A549 (cell line): ENCODE results near the gene ADORA3. TPM values are rescaled to one million over a fixed set of nuclear protein-coding genes. Genes with fewer than 3 reads are reported as not detected.

Experiments
- ATAC-seq, 2 experiments: fragments of 200-7000 bp in 1 of 2; fragments of >200 bp in 1 of 2; cut with Nextera tagmentation in 1 of 2; cut with Tn5 transposase in 1 of 2; 3 replicates each; pipeline versions ENCODE4 v1.8.0 to v1.9.1; 2018 to 2020; ENCODE audit warnings: mild to moderate bottlenecking in 1 of 2, moderate library complexity in 1 of 2
- CTCF ChIA-PET: fragments of 300-600 bp; sonication (Branson Sonifier 250); formaldehyde crosslinking; extraction: SDS; loops from one replicate; lab custom pipeline; 2021; ENCODE audit warnings: antibody characterized with exemption, inconsistent platforms; lab: Yijun Ruan, JAX
- POLR2A ChIA-PET: fragments of 350-600 bp; formaldehyde crosslinking; extraction: SDS; loops from one replicate; lab custom pipeline; 2021; ENCODE audit warnings: antibody characterized with exemption, inconsistent platforms; lab: Yijun Ruan, JAX
- DNase-seq, 2 experiments: peaks; one replicate each; pipeline versions ENCODE4 v3.0.0 to v3.0.0-alpha.2; 2011 to 2016; ENCODE audit warnings: low read depth in 1 of 2, low spot score in 1 of 2
- FAIRE-seq: peaks from 2 replicates; lab custom pipeline; 2011; peaks lifted over from hg19 to GRCh38; lab: Jason Lieb, UNC
- H3K27ac ChIP-seq, 2 experiments: fragments of >200 bp; sonication (Bioruptor Twin); formaldehyde crosslinking; 3 replicates each; pipeline ENCODE4 v1.5.1; 2016 to 2017
- H3K4me1 ChIP-seq: fragments of >200 bp; sonication (Bioruptor Twin); formaldehyde crosslinking; 3 replicates; pipeline ENCODE4 v1.6.1; 2016
- H3K4me2 ChIP-seq: fragments of >200 bp; sonication (Bioruptor Twin); formaldehyde crosslinking; 3 replicates; pipeline ENCODE4 v1.6.1; 2016
- H3K4me3 ChIP-seq: fragments of >200 bp; sonication (Bioruptor Twin); formaldehyde crosslinking; 3 replicates; pipeline ENCODE4 v1.5.1; 2016
- H3K9me3 ChIP-seq: fragments of >200 bp; sonication (Bioruptor Twin); formaldehyde crosslinking; 3 replicates; pipeline ENCODE4 v1.6.1; 2016
- CBX8 ChIP-seq: fragments of 200-600 bp; sonication (generic); IDR thresholded peaks from 2 replicates; pipeline ENCODE4 v1.6.1; 2016
- CHD4 ChIP-seq: fragments of 200-600 bp; sonication (generic); IDR thresholded peaks from 2 replicates; pipeline ENCODE4 v1.6.1; 2016; ENCODE audit warnings: antibody characterized with exemption, mild to moderate bottlenecking, borderline replicate concordance
- EHF ChIP-seq: fragments of 250-450 bp; sonication (Bioruptor Pico); IDR thresholded peaks from 2 replicates; pipeline ENCODE4 v1.5.0; 2020; ENCODE audit warnings: mild to moderate bottlenecking
- ESRRA ChIP-seq: fragments of 150-350 bp; IDR thresholded peaks from 2 replicates; pipeline ENCODE4 v1.6.1; 2014; ENCODE audit warnings: mild to moderate bottlenecking, low read length, borderline replicate concordance
- FOSB ChIP-seq: fragments of 250-450 bp; sonication (Bioruptor Pico); IDR thresholded peaks from 2 replicates; pipeline ENCODE4 v1.5.0; 2020; ENCODE audit warnings: mild to moderate bottlenecking, moderate library complexity
- GATA3 ChIP-seq: IDR thresholded peaks from 2 replicates; pipeline ENCODE4 v1.6.1; 2012; ENCODE audit warnings: borderline replicate concordance
- HEYL ChIP-seq: fragments of 250-450 bp; sonication (Bioruptor Pico); IDR thresholded peaks from 2 replicates; pipeline ENCODE4 v1.8.0; 2021; ENCODE audit warnings: mild to moderate bottlenecking, moderate library complexity
- HOXB5 ChIP-seq: fragments of 250-450 bp; sonication (Bioruptor Pico); IDR thresholded peaks from 2 replicates; pipeline ENCODE4 v1.5.0; 2020; ENCODE audit warnings: mild to moderate bottlenecking, moderate library complexity
- KDM1A ChIP-seq: fragments of 200-600 bp; sonication (generic); IDR thresholded peaks from 2 replicates; pipeline ENCODE4 v1.6.1; 2016; ENCODE audit warnings: low read depth, mild to moderate bottlenecking
- MAFK ChIP-seq: fragments of 450-650 bp; IDR thresholded peaks from 2 replicates; pipeline ENCODE4 v1.6.1; 2014; ENCODE audit not compliant: partially characterized antibody
- MAZ ChIP-seq: fragments of 150-350 bp; IDR thresholded peaks from 2 replicates; pipeline ENCODE4 v1.6.1; 2014; ENCODE audit warnings: antibody characterized with exemption, low read depth, low read length, borderline replicate concordance
- NPAS2 ChIP-seq: fragments of 250-450 bp; sonication (Bioruptor Pico); IDR thresholded peaks from 2 replicates; pipeline ENCODE4 v1.8.0; 2022; ENCODE audit warnings: mild to moderate bottlenecking, moderate library complexity, borderline replicate concordance
- PHF8 ChIP-seq: fragments of 200-600 bp; sonication (generic); IDR thresholded peaks from 2 replicates; pipeline ENCODE4 v1.6.1; 2016; ENCODE audit warnings: low read depth, mild to moderate bottlenecking, antibody characterized with exemption, moderate library complexity, borderline replicate concordance
- RAD21 ChIP-seq, 2 experiments: fragments of >200 bp in 1 of 2; sonication (Bioruptor Twin) in 1 of 2; formaldehyde crosslinking in 1 of 2; IDR thresholded peaks in 1 of 2; conservative IDR thresholded peaks in 1 of 2; 2 replicates in 1 of 2; 3 replicates in 1 of 2; pipeline ENCODE4 v1.6.1; 2012 to 2018; ENCODE audit warnings: inconsistent platforms in 1 of 2
- RARB ChIP-seq: fragments of 250-450 bp; sonication (Bioruptor Pico); IDR thresholded peaks from 2 replicates; pipeline ENCODE4 v1.8.0; 2021; ENCODE audit warnings: mild to moderate bottlenecking, moderate library complexity
- ZC3H11A ChIP-seq: fragments of 450-650 bp; IDR thresholded peaks from 2 replicates; pipeline ENCODE4 v1.6.1; 2014; ENCODE audit warnings: antibody characterized with exemption, mild to moderate bottlenecking
- ZNF302 ChIP-seq: fragments of 250-450 bp; sonication (Bioruptor Pico); IDR thresholded peaks from 2 replicates; pipeline ENCODE4 v1.9.0; 2021; ENCODE audit warnings: inconsistent platforms, mild to moderate bottlenecking, moderate library complexity
- WGBS: methylation state at CpG from one replicate; pipeline ENCODE4 v1.1.6; 2017; ENCODE audit errors: missing lambda C conversion rate; 5-methylcytosine and 5-hydroxymethylcytosine counted together
- polyA plus RNA-seq, 4 experiments: library from polyadenylated mRNA; depleted of rRNA in 3 of 4; stranded (reverse); fragments of >200 nt; fragmentation: RNase III in 1 of 4; extraction: RNeasy Plus Mini Kit Qiagen cat#74134 plus additional on column Dnase treatment in 1 of 4; gene quantifications; 2 replicates in 3 of 4; 3 replicates in 1 of 4; pipeline ENCODE4 v1.2.3, GENCODE V29; 2011 to 2017
- TF ChIP-seq, protein P1 (sequence below): IDR thresholded peaks from 2 replicates; pipeline ENCODE4 v1.6.1; 2012
- TF ChIP-seq, protein P2 (sequence below): IDR thresholded peaks from 2 replicates; pipeline ENCODE4 v1.6.1; 2012
- TF ChIP-seq, protein P3 (sequence below): fragments of 200-600 bp; sonication (generic); IDR thresholded peaks from 2 replicates; pipeline ENCODE4 v1.6.1; 2016; ENCODE audit warnings: antibody characterized with exemption, mild to moderate bottlenecking, moderate library complexity
- TF ChIP-seq, protein P4 (sequence below): fragments of >200 bp; sonication (Bioruptor Twin); formaldehyde crosslinking; IDR thresholded peaks from 2 replicates; pipeline ENCODE4 v1.6.1; 2016

ADORA3 gene
- polyA plus RNA-seq, 2 of the 4 experiments (the other 2 are of a cell fraction), result not detected

DNA sequence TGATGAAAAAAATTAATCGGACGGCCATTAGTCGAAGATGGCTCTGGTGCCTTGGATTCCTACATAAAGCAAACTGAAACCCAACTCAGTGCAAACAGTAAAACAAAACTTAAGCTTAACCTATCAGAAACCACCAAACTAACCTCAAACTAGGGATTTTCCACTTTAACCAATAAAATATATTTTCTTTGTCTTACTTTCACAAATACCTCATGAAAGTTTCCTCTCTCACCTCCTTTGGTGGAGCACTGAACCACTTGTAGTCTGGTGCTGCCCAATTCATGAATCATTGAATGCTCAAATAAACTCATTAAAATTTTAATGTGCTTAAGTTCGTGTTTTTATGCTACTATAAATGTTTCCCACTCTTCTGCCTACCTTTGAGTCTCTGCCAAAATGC, 7.0 kb downstream of the ADORA3 start:
- TF ChIP-seq NPAS2, result no peak
- no peak for TF ChIP-seq PHF8
- TF ChIP-seq CHD4, result no peak
- no peak for TF ChIP-seq HEYL
- TF ChIP-seq ZNF302 (CRISPR knock-in tag), result no peak
- TF ChIP-seq CBX8, result no peak
- no peak for TF ChIP-seq GATA3
- ChIA-PET POLR2A (no interaction called here), CTCF (interaction anchor here (1.3 to 5.9 kb wide), 3 partner anchors 12 to 273 kb away, joined by 3 to 54 read pairs (median 9); no protein-coding TSS in a partner anchor)
- H3K9me3 ChIP-seq, result no peaks in the 10 kb centered on the region
- DNase-seq, result no peak
- 35% methylated on average over 4 of the region's 4 CpGs for WGBS
- no peaks in the 10 kb centered on the region for H3K4me1 ChIP-seq
- no peak overlapping the region for H3K4me3 ChIP-seq
- no peak overlapping the region for H3K27ac ChIP-seq
- no peak overlapping the region for H3K4me2 ChIP-seq
- no peak for ATAC-seq
- FAIRE-seq, result no peak

DNA sequence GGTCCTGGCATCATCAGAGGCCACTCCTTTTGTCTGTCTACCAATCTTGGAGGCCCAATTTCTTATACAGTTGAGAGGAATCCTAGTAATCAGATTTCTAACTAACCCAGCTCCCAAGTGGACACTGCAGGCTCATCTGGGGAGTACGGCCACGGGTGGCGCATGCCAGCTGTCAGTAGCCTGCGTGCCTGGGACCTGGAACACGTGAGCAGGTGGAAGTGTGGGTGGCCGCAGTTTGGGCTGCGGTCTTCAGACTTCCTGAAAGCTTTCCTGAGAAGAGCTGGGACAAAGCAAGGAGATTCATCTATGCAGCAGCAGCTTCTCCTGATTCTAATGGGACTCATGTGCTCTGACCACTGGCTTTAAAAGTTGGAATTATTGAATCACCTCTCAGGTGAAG, 12.4 kb downstream of the ADORA3 start:
- no peak for DNase-seq
- no peak overlapping the region for H3K4me2 ChIP-seq
- TF ChIP-seq, protein P1, sequence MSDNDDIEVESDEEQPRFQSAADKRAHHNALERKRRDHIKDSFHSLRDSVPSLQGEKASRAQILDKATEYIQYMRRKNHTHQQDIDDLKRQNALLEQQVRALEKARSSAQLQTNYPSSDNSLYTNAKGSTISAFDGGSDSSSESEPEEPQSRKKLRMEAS, result no peak
- TF ChIP-seq HOXB5 (no peak), FOSB (CRISPR knock-in tag) (no peak), ZNF302 (CRISPR knock-in tag) (no peak), GATA3 (no peak), ZC3H11A (no peak), KDM1A (no peak), MAZ (no peak), EHF (CRISPR knock-in tag) (no peak), ESRRA (no peak)
- TF ChIP-seq, protein P2, sequence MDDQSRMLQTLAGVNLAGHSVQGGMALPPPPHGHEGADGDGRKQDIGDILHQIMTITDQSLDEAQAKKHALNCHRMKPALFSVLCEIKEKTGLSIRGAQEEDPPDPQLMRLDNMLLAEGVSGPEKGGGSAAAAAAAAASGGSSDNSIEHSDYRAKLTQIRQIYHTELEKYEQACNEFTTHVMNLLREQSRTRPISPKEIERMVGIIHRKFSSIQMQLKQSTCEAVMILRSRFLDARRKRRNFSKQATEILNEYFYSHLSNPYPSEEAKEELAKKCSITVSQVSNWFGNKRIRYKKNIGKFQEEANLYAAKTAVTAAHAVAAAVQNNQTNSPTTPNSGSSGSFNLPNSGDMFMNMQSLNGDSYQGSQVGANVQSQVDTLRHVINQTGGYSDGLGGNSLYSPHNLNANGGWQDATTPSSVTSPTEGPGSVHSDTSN, result no peak
- TF ChIP-seq, protein P3, sequence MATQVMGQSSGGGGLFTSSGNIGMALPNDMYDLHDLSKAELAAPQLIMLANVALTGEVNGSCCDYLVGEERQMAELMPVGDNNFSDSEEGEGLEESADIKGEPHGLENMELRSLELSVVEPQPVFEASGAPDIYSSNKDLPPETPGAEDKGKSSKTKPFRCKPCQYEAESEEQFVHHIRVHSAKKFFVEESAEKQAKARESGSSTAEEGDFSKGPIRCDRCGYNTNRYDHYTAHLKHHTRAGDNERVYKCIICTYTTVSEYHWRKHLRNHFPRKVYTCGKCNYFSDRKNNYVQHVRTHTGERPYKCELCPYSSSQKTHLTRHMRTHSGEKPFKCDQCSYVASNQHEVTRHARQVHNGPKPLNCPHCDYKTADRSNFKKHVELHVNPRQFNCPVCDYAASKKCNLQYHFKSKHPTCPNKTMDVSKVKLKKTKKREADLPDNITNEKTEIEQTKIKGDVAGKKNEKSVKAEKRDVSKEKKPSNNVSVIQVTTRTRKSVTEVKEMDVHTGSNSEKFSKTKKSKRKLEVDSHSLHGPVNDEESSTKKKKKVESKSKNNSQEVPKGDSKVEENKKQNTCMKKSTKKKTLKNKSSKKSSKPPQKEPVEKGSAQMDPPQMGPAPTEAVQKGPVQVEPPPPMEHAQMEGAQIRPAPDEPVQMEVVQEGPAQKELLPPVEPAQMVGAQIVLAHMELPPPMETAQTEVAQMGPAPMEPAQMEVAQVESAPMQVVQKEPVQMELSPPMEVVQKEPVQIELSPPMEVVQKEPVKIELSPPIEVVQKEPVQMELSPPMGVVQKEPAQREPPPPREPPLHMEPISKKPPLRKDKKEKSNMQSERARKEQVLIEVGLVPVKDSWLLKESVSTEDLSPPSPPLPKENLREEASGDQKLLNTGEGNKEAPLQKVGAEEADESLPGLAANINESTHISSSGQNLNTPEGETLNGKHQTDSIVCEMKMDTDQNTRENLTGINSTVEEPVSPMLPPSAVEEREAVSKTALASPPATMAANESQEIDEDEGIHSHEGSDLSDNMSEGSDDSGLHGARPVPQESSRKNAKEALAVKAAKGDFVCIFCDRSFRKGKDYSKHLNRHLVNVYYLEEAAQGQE, result no peak
- TF ChIP-seq, protein P4, sequence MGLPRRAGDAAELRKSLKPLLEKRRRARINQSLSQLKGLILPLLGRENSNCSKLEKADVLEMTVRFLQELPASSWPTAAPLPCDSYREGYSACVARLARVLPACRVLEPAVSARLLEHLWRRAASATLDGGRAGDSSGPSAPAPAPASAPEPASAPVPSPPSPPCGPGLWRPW, result no peak
- ATAC-seq, result no peak
- no peaks in the 10 kb centered on the region for H3K9me3 ChIP-seq
- H3K4me3 ChIP-seq, result no peak overlapping the region
- no peaks in the 10 kb centered on the region for H3K4me1 ChIP-seq
- H3K27ac ChIP-seq, result no peak overlapping the region
- FAIRE-seq, result no peak
- CTCF ChIA-PET, result interaction anchor here (1.7 to 4.0 kb wide), 2 partner anchors 9 to 17 kb away, joined by 6 to 19 read pairs; no protein-coding TSS in a partner anchor
- POLR2A ChIA-PET, result no interaction called here
- 89% methylated on average over 2 of the region's 7 CpGs for WGBS

DNA sequence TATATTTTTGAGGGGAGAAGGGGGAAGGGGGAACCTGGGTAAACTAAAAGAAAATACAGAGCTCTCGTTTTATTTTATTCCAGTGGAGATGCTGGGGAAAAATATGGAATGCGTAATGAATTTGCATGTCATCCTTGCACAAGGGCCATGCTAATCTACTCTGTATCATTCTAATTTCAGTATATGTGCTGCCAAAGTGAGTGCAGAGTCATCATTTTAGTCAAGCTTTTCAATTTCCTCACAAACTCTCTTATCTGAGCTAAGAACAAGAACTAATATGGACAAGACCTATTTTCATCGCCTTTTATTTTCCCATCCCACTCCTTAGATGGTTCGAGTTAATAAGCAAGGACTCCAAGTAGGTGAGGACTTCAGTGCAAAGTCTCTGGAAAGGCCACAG, 13.2 kb downstream of the ADORA3 start:
- no peak for TF ChIP-seq RAD21 (conservative IDR thresholded peaks at IDR 0.05 in 1 of 2, IDR thresholded peaks at IDR 0.05 in 1 of 2)
- TF ChIP-seq EHF (CRISPR knock-in tag), result no peak
- no peak for TF ChIP-seq KDM1A
- TF ChIP-seq MAFK, result peak; percentile 16
- TF ChIP-seq RARB, result no peak
- ChIA-PET CTCF (interaction anchor here (1.7 to 4.0 kb wide), 2 partner anchors 8 to 18 kb away, joined by 6 to 19 read pairs; no protein-coding TSS in a partner anchor), POLR2A (no interaction called here)
- Histone ChIP-seq H3K27ac (no peak overlapping the region), H3K4me3 (no peak overlapping the region), H3K4me2 (no peak overlapping the region), H3K4me1 (no peaks in the 10 kb centered on the region), H3K9me3 (no peaks in the 10 kb centered on the region)
- 50% methylated on average over 4 of the region's 4 CpGs for WGBS
- ATAC-seq (no peak), DNase-seq (no peak), FAIRE-seq (no peak)
